Neural progenitor cell (in vitro differentiated cells): ENCODE results near the gene GCK. TPM values are rescaled to one million over a fixed set of nuclear protein-coding genes. Genes with fewer than 3 reads are reported as not detected.

Experiments used
- DNase-seq: peaks from one replicate; pipeline ENCODE4 v3.0.0-alpha.2; 2016; ENCODE audit warnings: low spot score
- H2AFZ ChIP-seq: fragments of 200-600 bp; sonication (generic); replicated peaks from 2 replicates; pipeline ENCODE4 v1.6.1; 2016; ENCODE audit warnings: antibody characterized with exemption
- H3F3A ChIP-seq: fragments of 200-600 bp; sonication (generic); 2 replicates; pipeline ENCODE4 v1.6.1; 2016; ENCODE audit warnings: antibody characterized with exemption, low read depth
- H3K27ac ChIP-seq: fragments of 200-600 bp; sonication (generic); 2 replicates; pipeline ENCODE4 v1.5.1; 2016; ENCODE audit warnings: mild to moderate bottlenecking
- H3K27me3 ChIP-seq: fragments of 200-600 bp; sonication (generic); 2 replicates; pipeline ENCODE4 v1.6.1; 2016; ENCODE audit warnings: mild to moderate bottlenecking, moderate library complexity
- H3K36me3 ChIP-seq: fragments of 200-600 bp; sonication (generic); 2 replicates; pipeline ENCODE4 v1.5.1; 2016
- H3K4me1 ChIP-seq: fragments of 200-600 bp; sonication (generic); 2 replicates; pipeline ENCODE4 v1.6.1; 2016; ENCODE audit warnings: mixed run types
- H3K4me2 ChIP-seq: fragments of 200-600 bp; sonication (generic); 2 replicates; pipeline ENCODE4 v1.6.1; 2016
- H3K4me3 ChIP-seq: fragments of 200-600 bp; sonication (generic); 2 replicates; pipeline ENCODE4 v1.5.1; 2016
- H3K79me2 ChIP-seq: fragments of 200-600 bp; sonication (generic); 2 replicates; pipeline ENCODE4 v1.6.1; 2016; ENCODE audit warnings: low read depth
- H3K9ac ChIP-seq: fragments of 200-600 bp; sonication (generic); 2 replicates; pipeline ENCODE4 v1.6.1; 2016
- H3K9me3 ChIP-seq: fragments of 200-600 bp; sonication (generic); 2 replicates; pipeline ENCODE4 v1.5.1; 2016; ENCODE audit warnings: low read depth
- H4K20me1 ChIP-seq: fragments of 200-600 bp; sonication (generic); 2 replicates; pipeline ENCODE4 v1.6.1; 2016; ENCODE audit warnings: low read depth
- H3K27ac Mint-ChIP-seq: 3 replicates; pipeline ENCODE4 v1.8.0; 2021; ENCODE audit warnings: mixed read lengths
- H3K27me3 Mint-ChIP-seq: 2 replicates; pipeline ENCODE4 v1.8.0; 2022; ENCODE audit warnings: low read depth, mild to moderate bottlenecking, inconsistent platforms, moderate library complexity, mixed read lengths; ENCODE audit not compliant: insufficient read depth
- H3K36me3 Mint-ChIP-seq: 3 replicates; pipeline ENCODE4 v1.8.0; 2021; ENCODE audit warnings: mixed read lengths
- H3K4me1 Mint-ChIP-seq: 3 replicates; pipeline ENCODE4 v1.8.0; 2021; ENCODE audit warnings: mixed read lengths
- H3K4me3 Mint-ChIP-seq: 3 replicates; pipeline ENCODE4 v1.8.0; 2021; ENCODE audit warnings: mild to moderate bottlenecking, moderate library complexity, mixed read lengths
- H3K9me3 Mint-ChIP-seq: 3 replicates; pipeline ENCODE4 v1.8.0; 2020; ENCODE audit warnings: mixed read lengths
- CTCF ChIP-seq: fragments of 200-600 bp; sonication (generic); IDR thresholded peaks from 2 replicates; pipeline ENCODE4 v1.5.1; 2017; ENCODE audit warnings: antibody characterized with exemption, mild to moderate bottlenecking
- EZH2 ChIP-seq: fragments of 200-600 bp; sonication (generic); IDR thresholded peaks from 2 replicates; pipeline ENCODE4 v1.6.1; 2017; ENCODE audit warnings: antibody characterized with exemption, mild to moderate bottlenecking, moderate library complexity
- EZH2phosphoT487 ChIP-seq: fragments of 200-600 bp; sonication (generic); IDR thresholded peaks from 2 replicates; pipeline ENCODE4 v1.6.1; 2017; ENCODE audit warnings: antibody characterized with exemption
- total RNA-seq: library from RNA; depleted of rRNA; stranded (reverse); fragments of >200 nt; gene quantifications from 2 replicates; pipeline ENCODE4 v1.2.3, GENCODE V29; 2015; ENCODE audit warnings: low replicate concordance

GCK gene
- total RNA-seq, 1 donor from 2014 or later: not detected

DNA sequence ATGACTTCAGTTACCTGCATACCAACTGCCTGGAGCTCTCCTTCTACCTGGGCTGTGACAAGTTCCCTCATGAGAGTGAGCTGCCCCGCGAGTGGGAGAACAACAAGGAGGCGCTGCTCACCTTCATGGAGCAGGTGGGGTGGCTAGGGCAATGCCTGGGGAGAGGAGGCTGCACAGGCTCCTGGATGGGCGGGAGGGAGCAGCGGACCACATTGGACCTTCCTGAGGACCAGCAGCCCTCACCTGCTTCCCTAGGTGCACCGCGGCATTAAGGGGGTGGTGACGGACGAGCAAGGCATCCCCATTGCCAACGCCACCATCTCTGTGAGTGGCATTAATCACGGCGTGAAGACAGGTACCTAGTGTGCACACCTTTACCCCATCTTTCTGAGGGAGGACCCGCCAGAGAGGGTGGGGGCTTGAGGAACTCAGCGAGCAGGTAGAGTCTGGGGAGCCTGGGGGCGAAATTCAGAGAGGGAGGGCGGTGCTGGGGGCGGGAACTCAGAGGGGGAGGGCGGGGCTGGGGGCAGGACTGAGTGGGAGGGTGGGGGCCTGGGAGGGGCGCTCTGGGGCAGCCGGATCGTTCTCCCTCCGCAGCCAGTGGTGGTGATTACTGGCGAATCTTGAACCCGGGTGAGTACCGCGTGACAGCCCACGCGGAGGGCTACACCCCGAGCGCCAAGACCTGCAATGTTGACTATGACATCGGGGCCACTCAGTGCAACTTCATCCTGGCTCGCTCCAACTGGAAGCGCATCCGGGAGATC, 76.1 kb downstream of the GCK start:
- Histone ChIP-seq H3K27me3 (no peaks in the 10 kb centered on the region), H3K36me3 (no peaks in the 10 kb centered on the region), H3K4me2 (no peak overlapping the region), H3K4me3 (no peak overlapping the region), H3K9ac (no peak overlapping the region), H3K79me2 (no peaks in the 10 kb centered on the region), H3K9me3 (no peaks in the 10 kb centered on the region), H4K20me1 (no peaks in the 10 kb centered on the region), H3F3A (no peaks in the 10 kb centered on the region), H2AFZ (no peak overlapping the region), H3K4me1 (no peaks in the 10 kb centered on the region), H3K27ac (no peak overlapping the region)
- TF ChIP-seq EZH2 (no peak), EZH2phosphoT487 (no peak), CTCF (no peak)
- Mint-ChIP-seq H3K4me1 (no peaks in the 10 kb centered on the region), H3K9me3 (no peaks in the 10 kb centered on the region), H3K27me3 (peaks cover 10% of the 10 kb centered on the region), H3K27ac (no peak overlapping the region), H3K4me3 (no peak overlapping the region), H3K36me3 (peaks cover 16% of the 10 kb centered on the region)
- DNase-seq: no peak

DNA sequence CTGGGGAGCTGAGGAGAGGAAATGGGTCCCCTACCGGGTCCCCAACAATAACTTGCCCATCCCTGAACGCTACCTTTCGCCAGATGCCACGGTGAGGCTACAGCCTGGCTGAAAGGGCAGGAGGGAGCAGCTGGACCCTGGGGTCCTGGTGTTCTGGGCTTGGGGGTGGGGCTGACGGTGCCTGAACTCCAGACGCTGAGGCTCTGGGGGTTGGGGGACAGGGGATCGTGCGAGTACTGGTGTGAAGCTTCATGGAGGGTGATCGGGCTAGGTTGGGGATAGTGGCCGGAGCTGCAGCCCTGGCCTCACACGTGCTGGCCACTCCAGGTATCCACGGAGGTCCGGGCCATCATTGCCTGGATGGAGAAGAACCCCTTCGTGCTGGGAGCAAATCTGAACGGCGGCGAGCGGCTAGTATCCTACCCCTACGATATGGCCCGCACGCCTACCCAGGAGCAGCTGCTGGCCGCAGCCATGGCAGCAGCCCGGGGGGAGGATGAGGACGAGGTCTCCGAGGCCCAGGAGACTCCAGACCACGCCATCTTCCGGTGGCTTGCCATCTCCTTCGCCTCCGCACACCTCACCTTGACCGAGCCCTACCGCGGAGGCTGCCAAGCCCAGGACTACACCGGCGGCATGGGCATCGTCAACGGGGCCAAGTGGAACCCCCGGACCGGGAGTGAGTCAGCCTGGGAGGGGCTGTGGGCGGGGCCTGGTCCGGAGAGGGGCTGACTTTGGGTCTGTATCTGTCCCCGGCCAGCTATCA, 76.8 kb downstream of the GCK start:
- peaks cover 12% of the 10 kb centered on the region for H3K36me3 Mint-ChIP-seq
- Histone ChIP-seq H3K27ac (no peak overlapping the region), H4K20me1 (no peaks in the 10 kb centered on the region), H3K4me2 (no peak overlapping the region), H3K36me3 (no peaks in the 10 kb centered on the region), H2AFZ (no peak overlapping the region), H3K79me2 (no peaks in the 10 kb centered on the region), H3K9ac (no peak overlapping the region), H3F3A (no peaks in the 10 kb centered on the region), H3K4me3 (no peak overlapping the region), H3K9me3 (no peaks in the 10 kb centered on the region), H3K4me1 (no peaks in the 10 kb centered on the region), H3K27me3 (no peaks in the 10 kb centered on the region)
- H3K9me3 Mint-ChIP-seq: no peaks in the 10 kb centered on the region
- peaks cover 10% of the 10 kb centered on the region for H3K27me3 Mint-ChIP-seq
- no peak for DNase-seq
- H3K4me3 Mint-ChIP-seq: no peak overlapping the region
- no peaks in the 10 kb centered on the region for H3K4me1 Mint-ChIP-seq
- TF ChIP-seq CTCF (no peak), EZH2 (no peak), EZH2phosphoT487 (no peak)
- H3K27ac Mint-ChIP-seq: no peak overlapping the region

DNA sequence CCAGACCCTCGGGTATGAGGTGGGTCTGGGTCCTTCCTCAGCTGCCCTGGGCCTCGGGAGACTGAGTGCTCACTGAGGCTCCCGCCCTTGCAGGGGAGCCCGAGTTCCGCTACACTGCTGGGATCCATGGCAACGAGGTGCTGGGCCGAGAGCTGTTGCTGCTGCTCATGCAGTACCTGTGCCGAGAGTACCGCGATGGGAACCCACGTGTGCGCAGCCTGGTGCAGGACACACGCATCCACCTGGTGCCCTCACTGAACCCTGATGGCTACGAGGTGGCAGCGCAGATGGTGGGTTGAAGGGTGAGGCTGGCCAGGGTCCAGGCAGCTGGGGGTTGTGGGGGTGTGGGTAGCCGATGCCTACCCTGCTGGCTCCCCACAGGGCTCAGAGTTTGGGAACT, 77.5 kb downstream of the GCK start:
- no peaks in the 10 kb centered on the region for H3K36me3 ChIP-seq
- Mint-ChIP-seq H3K27me3 (peaks cover 7% of the 10 kb centered on the region), H3K36me3 (peaks cover 12% of the 10 kb centered on the region), H3K4me1 (no peaks in the 10 kb centered on the region), H3K4me3 (no peak overlapping the region), H3K9me3 (no peaks in the 10 kb centered on the region), H3K27ac (no peak overlapping the region)
- TF ChIP-seq EZH2phosphoT487: no peak
- TF ChIP-seq CTCF: no peak
- no peak for TF ChIP-seq EZH2
- no peak overlapping the region for H3K9ac ChIP-seq
- no peak overlapping the region for H2AFZ ChIP-seq
- no peaks in the 10 kb centered on the region for H4K20me1 ChIP-seq
- no peak overlapping the region for H3K27ac ChIP-seq
- no peaks in the 10 kb centered on the region for H3K4me1 ChIP-seq
- H3K9me3 ChIP-seq: no peaks in the 10 kb centered on the region
- no peaks in the 10 kb centered on the region for H3K27me3 ChIP-seq
- no peaks in the 10 kb centered on the region for H3K79me2 ChIP-seq
- H3F3A ChIP-seq: no peaks in the 10 kb centered on the region
- no peak overlapping the region for H3K4me3 ChIP-seq
- no peak overlapping the region for H3K4me2 ChIP-seq
- no peak for DNase-seq
